ENCODE data around the gene CNKSR1. TPM values are rescaled to one million over a fixed set of nuclear protein-coding genes. Genes with fewer than 3 reads are reported as not detected.

Gene CNKSR1
- total and polyA plus RNA-seq, 2 of the 13 experiments (the other 11 are each of a cell fraction or from before 2014, with no cell fraction given) = 3.4 to 8.9 TPM

GRCh38 chr1:26233903-26234643 is 56.8 kb downstream of the CNKSR1 start, which contains the start of gene CEP85 (continued):
- no peak for TF ChIP-seq ZUFSP (CRISPR knock-in tag; IDR thresholded peaks at IDR 0.05; ENCODE audit: borderline replicate concordance)
- TF ChIP-seq MAF1 (CRISPR knock-in tag; IDR thresholded peaks at IDR 0.05; ENCODE audit: borderline replicate concordance) = no peak
- TF ChIP-seq ZBTB44 (CRISPR knock-in tag; IDR thresholded peaks at IDR 0.05) = no peak
- TF ChIP-seq NFATC3 (CRISPR knock-in tag; IDR thresholded peaks at IDR 0.05) = no peak
- TF ChIP-seq RFX5 (IDR thresholded peaks at IDR 0.05; ENCODE audit: low read depth, low read length) = peak; percentile 17; the same call in 1 of the 2 replicates
- no peak for TF ChIP-seq LCORL (IDR thresholded peaks at IDR 0.05)
- TF ChIP-seq LCORL (CRISPR knock-in tag; IDR thresholded peaks at IDR 0.05) = peak; percentile 83
- TF ChIP-seq RBAK (CRISPR knock-in tag; IDR thresholded peaks at IDR 0.05) = no peak
- TF ChIP-seq ARNTL (CRISPR knock-in tag; IDR thresholded peaks at IDR 0.05) = peak; percentile 52; the same call in 1 of the 2 replicates
- TF ChIP-seq ZNF460 (CRISPR knock-in tag; IDR thresholded peaks at IDR 0.05; ENCODE audit: borderline replicate concordance) = no peak; the same call in 1 of the 2 replicates
- TF ChIP-seq CEBPB (IDR thresholded peaks at IDR 0.05; ENCODE audit: borderline replicate concordance, low read depth, low read length) = no peak
- TF ChIP-seq ZNF512B (CRISPR knock-in tag; IDR thresholded peaks at IDR 0.05; ENCODE audit: borderline replicate concordance) = no peak
- TF ChIP-seq ZNF768 (CRISPR knock-in tag; IDR thresholded peaks at IDR 0.05) = peak; percentile 56
- peak; percentile 67 for TF ChIP-seq ZNF431 (CRISPR knock-in tag; IDR thresholded peaks at IDR 0.05; ENCODE audit: borderline replicate concordance, low read depth)
- TF ChIP-seq U2AF1 (optimal IDR thresholded peaks at IDR 0.05; ENCODE audit: low read depth, low read length) = no peak
- TF ChIP-seq NFAT5 (CRISPR knock-in tag; IDR thresholded peaks at IDR 0.05) = no peak
- TF ChIP-seq ZNF841 (CRISPR knock-in tag; IDR thresholded peaks at IDR 0.05; ENCODE audit: borderline replicate concordance) = no peak

Data from HepG2 (cell line).